Bronchial epithelial cell (primary cell): ENCODE results near the gene CACNG7. TPM values are rescaled to one million over a fixed set of nuclear protein-coding genes. Genes with fewer than 3 reads are reported as not detected.
"Not testable (repeated sequence)": the region's sequence is repeated elsewhere in the genome, so short reads cannot be mapped to it uniquely, and the experiment has no call there.

Experiments
- DNase-seq: peaks from one replicate; pipeline ENCODE4 v3.0.0-alpha.2; 2010; ENCODE audit warnings: low read depth
- FAIRE-seq: peaks from 2 replicates; lab custom pipeline; 2011; peaks lifted over from hg19 to GRCh38; lab: Jason Lieb, UNC
- H3K27me3 ChIP-seq: 2 replicates; pipeline ENCODE4 v1.5.1; 2011; ENCODE audit warnings: low read length; ENCODE audit not compliant: control insufficient read depth, insufficient read depth
- H3K36me3 ChIP-seq: 2 replicates; pipeline ENCODE4 v1.5.1; 2011; ENCODE audit warnings: low read length; ENCODE audit not compliant: control insufficient read depth, insufficient read depth
- H3K4me3 ChIP-seq: 2 replicates; pipeline ENCODE4 v1.5.1; 2011; ENCODE audit warnings: mild to moderate bottlenecking, low read depth, low read length, control low read depth
- total RNA-seq: library from RNA; depleted of rRNA; stranded (reverse); fragments of >200 nt; gene quantifications from 2 replicates; pipeline ENCODE4 v1.2.1, GENCODE V29; 2014
- TF ChIP-seq, protein P1 (sequence below): IDR thresholded peaks from 2 replicates; pipeline ENCODE4 v1.5.1; 2011; ENCODE audit warnings: mild to moderate bottlenecking, moderate library complexity, low read length, control low read depth, inconsistent platforms; ENCODE audit not compliant: insufficient read depth, severe bottlenecking

CACNG7 gene
- total RNA-seq, 1 donor from 2014 or later, result not detected

DNA sequence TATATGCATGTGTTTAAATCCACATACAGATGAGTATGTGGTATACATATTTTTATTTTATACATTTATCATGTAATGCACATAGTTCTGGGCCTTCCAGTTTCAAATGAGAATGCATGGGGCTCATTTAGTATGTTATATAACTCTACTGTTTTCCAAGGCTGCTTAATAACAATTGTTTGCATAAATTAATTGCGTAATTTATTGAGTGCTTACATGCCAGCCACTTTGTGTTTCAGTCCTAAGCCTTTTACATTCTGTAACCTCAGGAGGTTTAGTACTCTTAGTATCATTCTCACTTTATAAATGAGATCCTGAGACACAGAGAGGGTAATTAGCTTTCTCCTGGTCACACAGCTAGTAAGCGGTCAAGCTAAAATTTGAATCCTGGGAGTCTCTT is 36.9 kb downstream of the CACNG7 start:
- TF ChIP-seq, protein P1, sequence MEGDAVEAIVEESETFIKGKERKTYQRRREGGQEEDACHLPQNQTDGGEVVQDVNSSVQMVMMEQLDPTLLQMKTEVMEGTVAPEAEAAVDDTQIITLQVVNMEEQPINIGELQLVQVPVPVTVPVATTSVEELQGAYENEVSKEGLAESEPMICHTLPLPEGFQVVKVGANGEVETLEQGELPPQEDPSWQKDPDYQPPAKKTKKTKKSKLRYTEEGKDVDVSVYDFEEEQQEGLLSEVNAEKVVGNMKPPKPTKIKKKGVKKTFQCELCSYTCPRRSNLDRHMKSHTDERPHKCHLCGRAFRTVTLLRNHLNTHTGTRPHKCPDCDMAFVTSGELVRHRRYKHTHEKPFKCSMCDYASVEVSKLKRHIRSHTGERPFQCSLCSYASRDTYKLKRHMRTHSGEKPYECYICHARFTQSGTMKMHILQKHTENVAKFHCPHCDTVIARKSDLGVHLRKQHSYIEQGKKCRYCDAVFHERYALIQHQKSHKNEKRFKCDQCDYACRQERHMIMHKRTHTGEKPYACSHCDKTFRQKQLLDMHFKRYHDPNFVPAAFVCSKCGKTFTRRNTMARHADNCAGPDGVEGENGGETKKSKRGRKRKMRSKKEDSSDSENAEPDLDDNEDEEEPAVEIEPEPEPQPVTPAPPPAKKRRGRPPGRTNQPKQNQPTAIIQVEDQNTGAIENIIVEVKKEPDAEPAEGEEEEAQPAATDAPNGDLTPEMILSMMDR, result no peak
- Histone ChIP-seq H3K36me3 (no peaks in the 10 kb centered on the region), H3K4me3 (no peak overlapping the region), H3K27me3 (no peaks in the 10 kb centered on the region)
- DNase-seq, result no peak
- no peak for FAIRE-seq

DNA sequence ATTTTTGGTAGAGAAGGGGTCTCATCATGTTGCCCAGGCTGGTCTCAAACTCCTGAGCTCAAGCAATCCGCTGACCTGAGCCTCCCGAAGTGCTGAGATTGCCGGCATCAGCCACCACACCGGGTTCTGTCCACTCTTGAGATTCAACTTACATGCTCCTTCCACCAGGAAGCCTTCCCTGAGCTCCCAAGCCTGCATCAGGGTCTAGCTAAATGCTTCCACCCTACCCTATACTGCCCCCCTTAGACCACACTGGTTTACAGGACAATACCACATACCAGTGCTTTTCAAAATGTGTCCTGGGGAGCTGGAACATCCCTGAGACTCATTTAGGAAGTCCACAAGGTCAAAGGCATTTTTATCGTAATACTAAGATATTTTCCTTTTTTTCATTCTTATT is 38.5 kb downstream of the CACNG7 start:
- FAIRE-seq, result no peak
- TF ChIP-seq, protein P1, result no peak
- H3K36me3 ChIP-seq, result no peaks in the 10 kb centered on the region
- H3K27me3 ChIP-seq, result no peaks in the 10 kb centered on the region
- DNase-seq, result no peak
- H3K4me3 ChIP-seq, result no peak overlapping the region

DNA sequence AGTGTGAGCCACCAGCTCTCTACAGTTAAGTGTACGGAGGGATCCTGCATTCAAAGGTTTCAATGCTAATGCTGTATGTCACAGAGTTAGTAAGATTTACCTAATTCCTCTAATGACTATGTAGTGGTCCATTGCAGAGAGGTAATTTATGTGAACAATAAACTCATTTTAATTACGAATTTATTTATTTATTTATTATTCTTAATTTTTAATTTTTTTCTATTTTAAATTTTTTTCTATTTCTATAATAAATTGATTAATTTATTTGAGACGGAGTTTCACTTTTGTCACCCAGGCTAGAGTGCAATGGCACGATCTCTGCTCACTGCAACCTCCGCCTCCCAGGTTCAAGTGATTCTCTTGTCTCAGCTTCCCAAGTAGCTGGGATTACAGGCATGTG is 39.5 kb downstream of the CACNG7 start:
- not testable (repeated sequence) for DNase-seq, H3K27me3 ChIP-seq, H3K4me3 ChIP-seq, H3K36me3 ChIP-seq, FAIRE-seq

DNA sequence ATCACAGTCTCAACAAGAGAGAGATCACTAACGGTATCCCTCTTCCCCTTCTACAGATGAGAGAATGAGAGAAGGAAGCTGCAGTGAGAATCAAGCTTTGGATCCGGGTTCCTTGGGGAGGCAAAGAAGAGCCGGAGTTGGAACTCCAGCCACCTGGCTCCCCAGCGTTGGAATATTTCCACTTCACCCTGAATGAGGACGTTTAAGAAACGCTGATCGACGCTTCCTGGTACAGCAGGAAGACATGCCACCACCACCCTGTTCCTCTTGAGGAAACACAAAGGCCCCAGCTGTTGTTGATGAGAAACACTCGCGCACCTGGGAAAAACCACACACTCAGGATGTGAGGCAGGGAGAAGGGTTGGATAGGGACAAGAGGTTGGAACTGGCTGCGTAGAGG is 42.4 kb downstream of the CACNG7 start:
- no peak overlapping the region for H3K4me3 ChIP-seq
- no peaks in the 10 kb centered on the region for H3K27me3 ChIP-seq
- FAIRE-seq (no peak), DNase-seq (no peak)
- no peaks in the 10 kb centered on the region for H3K36me3 ChIP-seq
- TF ChIP-seq, protein P1, result no peak

DNA sequence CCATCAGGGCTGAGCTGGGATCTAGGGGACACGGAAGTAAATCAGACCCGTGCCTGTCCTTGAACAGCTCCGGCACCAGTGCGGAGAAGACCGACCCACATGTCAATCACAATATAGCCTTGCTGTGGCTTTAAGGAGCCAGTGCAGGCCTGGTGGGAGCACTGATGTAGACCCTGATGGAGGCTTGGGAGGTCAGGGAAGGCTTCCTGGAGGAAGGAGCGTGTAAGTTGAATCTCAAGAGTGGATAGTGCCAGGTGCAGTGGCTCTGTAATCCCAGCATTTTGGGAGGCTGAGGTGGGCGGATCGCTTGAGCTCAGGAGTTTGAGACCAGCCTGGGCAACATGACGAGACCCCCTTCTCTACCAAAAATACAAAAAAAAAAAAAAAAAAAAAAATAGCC is 42.9 kb downstream of the CACNG7 start:
- TF ChIP-seq, protein P1, result no peak
- FAIRE-seq (no peak), DNase-seq (no peak)
- H3K4me3 ChIP-seq, result no peak overlapping the region
- no peaks in the 10 kb centered on the region for H3K36me3 ChIP-seq
- no peaks in the 10 kb centered on the region for H3K27me3 ChIP-seq

DNA sequence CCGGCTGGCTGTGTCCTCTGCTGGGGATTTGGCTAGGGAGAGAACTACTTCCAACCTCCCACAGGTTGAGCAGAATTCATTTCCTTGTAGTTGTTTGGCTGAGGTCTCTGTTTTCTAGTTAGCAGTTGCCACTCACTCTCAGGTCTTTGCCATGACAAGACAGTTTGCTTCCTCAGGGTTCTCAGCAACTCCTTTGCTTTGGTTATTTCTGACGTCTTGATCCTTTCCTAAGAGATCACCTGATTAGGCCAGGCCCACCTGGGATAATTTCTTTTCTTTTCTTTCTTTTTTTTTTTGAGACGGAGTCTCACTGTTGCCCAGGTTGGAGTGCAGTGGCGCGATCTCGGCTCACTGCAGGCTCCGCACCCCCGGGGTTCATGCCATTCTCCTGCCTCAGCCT is 44.3 kb downstream of the CACNG7 start:
- no peak for FAIRE-seq
- no peak for DNase-seq
- no peaks in the 10 kb centered on the region for H3K36me3 ChIP-seq
- H3K4me3 ChIP-seq, result no peak overlapping the region
- TF ChIP-seq, protein P1, result no peak
- peaks cover 6% of the 10 kb centered on the region for H3K27me3 ChIP-seq
